Germinal center (tissue), 1 donor: ENCODE results near the gene CKAP2L.
"Not testable (repeated sequence)": the region's sequence is repeated elsewhere in the genome, so short reads cannot be mapped to it uniquely, and the experiment has no call there.

Experiments used
- DNase-seq: peaks from one replicate; pipeline ENCODE4 v3.0.0; 2012; ENCODE audit warnings: mixed read lengths, low spot score

CKAP2L gene

GRCh38 chr2:112706947-112707346 is 57.5 kb downstream of the CKAP2L start:
- not testable (repeated sequence) for DNase-seq

- DNase-seq: no peak
Measured at GRCh38 chr2:112706170-112706664, 58.2 kb downstream of the CKAP2L start.

DNA sequence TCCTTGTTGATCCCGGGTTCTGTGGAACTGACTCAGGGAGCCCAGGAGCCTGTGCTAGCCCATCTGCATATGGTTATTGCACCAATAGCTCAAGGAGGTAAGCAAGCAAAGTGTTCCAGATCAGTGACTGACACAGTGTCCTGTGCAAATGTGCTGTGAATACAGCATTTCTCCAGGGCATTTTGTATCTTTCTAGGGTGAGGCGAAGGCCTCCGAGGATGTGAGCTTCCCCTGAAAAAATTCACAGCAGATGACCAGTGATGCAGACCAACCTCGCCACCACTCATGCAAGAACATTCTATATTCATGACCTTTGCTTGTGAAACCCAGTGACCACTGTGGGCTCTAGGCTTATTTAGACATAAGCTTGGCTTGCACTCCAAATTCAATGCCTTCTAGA is 58.8 kb downstream of the CKAP2L start:
- no peak for DNase-seq

GRCh38 chr2:112703684-112704083 is 60.7 kb downstream of the CKAP2L start:
- DNase-seq: no peak

GRCh38 chr2:112701052-112701451 is 63.4 kb downstream of the CKAP2L start:
- DNase-seq: no peak

DNA sequence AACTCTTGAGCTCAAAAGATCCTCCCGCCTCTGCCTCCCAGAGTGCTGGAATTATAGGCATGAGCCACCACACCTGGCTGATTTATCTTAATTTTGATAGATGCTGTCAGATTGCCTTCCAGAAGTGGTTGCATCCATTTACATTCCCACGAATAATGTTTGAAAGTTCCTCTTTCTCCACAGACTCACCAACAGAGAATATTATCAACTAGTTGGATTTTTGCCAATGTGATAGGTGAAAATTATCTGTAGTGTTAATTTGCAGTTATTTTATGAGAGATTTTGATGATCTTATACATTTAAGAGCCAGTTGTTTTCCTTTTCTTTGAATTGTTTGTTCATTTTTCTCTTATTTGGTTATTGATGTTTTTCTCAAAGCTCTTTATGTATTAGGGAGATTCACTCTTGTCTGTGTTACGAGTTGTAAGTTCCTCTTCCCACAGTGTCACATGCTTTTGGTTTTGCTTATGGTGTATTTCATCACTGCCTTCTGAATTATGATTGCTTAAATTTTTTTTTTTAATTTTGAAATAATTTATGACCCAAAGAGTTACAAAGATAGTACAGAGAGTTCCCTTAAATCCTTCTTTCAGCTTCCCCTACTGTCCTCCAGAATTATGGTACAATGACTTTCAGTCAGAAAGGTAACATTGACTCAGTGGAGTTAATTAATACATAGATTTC is 64.3 kb downstream of the CKAP2L start:
- no peak for DNase-seq

- no peak for DNase-seq
Measured at GRCh38 chr2:112698834-112699515, 65.4 kb downstream of the CKAP2L start.

DNA sequence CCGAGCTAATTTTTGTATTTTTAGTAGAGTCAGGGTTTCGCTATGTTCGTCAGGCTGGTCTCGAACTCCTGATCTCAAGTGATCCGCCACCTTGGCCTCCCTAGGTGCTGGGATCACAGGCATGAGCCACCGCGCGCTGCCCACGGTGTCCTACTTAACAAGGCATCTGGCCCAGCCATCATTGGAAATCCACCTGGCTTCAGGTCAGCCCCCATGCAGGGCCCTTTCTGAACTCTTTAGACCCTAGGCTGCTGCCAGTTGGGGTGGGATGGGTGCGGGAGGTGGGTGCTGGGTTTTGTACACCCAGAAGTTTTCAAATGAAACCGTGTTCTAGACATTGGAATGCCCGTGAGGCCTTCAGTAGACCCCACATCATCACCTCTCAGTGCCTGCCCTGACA is 70.2 kb downstream of the CKAP2L start:
- DNase-seq: no peak

DNA sequence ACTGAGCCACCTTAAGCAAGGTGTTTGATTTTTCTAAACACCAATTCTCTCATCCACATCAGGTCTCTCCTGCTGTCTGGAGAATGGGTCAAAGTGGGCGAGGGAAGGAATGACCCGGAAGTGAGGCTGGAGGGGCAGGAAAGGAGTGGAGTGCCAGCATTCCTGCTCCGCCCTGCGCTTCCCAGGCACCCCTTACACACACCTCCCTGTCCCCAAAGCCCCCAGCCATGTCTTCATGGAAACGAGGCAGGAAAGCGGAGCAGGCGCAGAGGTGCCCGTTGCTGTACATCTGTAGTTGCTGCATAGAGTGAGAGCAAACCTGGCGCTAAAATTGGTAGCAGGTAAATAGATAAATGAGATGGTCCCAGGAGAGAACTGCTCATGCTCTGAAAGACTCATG is 70.8 kb downstream of the CKAP2L start:
- DNase-seq: no peak

GRCh38 chr2:112692918-112693317 is 71.5 kb downstream of the CKAP2L start:
- DNase-seq: no peak

- DNase-seq: no peak
Measured at GRCh38 chr2:112692495-112692911, 71.9 kb downstream of the CKAP2L start.

DNA sequence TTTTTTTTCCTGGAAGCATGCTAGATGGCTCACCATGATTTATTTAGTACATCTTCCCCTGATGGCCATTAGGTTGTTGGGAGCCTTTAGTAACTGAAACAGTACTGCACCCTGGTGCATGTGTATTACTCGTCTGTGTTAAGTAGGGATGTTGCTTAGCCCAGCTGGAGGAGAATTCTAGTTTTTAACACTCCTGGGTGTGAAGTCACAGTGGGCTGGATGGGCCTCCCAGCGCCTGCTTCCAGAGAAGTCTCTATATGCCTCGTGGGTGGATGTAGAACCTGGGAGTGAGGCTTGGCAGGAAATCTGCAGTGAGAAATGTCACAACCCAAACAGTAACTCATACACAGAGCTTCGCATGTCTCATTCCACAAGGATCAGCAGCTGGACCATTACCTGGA is 72.5 kb downstream of the CKAP2L start:
- no peak for DNase-seq

GRCh38 chr2:112690853-112691401 is 73.5 kb downstream of the CKAP2L start:
- peak; percentile 63 for DNase-seq

GRCh38 chr2:112688086-112688880 is 76.1 kb downstream of the CKAP2L start:
- DNase-seq: no peak

- DNase-seq: no peak
Measured at GRCh38 chr2:112687522-112687921, 76.9 kb downstream of the CKAP2L start.
